HG02610 (cell line): ENCODE results near the gene PIK3R2.

Experiments
- ATAC-seq: cut with Tn5 transposase; IDR thresholded peaks from one replicate; pipeline ENCODE4 v1.9.1; 2021; ENCODE audit warnings: mild to moderate bottlenecking, moderate library complexity; ENCODE audit not compliant: unreplicated experiment

PIK3R2 gene

DNA sequence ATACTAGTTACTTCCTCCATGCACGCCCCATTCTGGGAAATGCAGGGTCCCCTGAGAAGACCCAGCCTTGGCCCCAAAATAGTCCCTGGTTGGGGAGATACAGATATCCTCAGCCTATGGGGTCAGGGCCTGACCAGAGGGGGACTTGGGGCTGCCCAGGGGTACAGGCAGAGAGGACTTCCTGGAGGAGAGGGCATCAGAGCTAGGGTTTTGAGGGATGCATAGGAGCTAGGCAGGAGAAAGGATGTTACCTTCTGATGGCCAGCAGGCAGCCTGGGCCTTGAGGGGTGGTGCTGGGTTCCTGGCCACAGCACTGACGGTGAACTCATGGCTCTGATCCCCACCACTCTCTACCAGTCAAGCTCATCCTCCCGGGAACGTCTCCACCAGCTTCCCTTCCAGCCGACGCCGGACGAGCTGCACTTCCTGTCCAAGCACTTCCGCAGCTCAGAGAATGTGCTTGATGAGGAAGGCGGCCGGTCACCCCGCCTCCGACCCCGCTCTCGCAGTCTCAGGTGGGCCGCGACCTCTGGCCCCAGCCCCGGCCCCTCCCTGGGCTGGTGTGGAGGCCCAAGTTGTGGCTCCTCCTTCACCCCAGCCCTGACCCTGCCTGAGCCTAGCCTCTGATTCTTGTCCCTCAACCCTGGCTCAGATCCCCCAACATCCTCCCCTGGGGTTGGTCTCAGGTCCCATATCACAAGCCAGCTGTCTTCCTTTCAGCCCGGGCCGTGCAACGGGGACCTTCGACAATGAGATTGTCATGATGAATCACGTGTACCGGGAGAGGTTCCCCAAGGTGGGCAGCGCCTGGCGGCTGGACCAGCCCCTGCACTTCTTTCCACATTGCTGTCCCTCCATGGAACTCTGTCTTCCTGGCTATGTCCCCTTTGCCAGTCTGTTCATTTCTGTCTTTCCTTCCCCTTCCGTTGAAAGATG lies 29.8 kb upstream of the PIK3R2 start:
- ATAC-seq: no peak

DNA sequence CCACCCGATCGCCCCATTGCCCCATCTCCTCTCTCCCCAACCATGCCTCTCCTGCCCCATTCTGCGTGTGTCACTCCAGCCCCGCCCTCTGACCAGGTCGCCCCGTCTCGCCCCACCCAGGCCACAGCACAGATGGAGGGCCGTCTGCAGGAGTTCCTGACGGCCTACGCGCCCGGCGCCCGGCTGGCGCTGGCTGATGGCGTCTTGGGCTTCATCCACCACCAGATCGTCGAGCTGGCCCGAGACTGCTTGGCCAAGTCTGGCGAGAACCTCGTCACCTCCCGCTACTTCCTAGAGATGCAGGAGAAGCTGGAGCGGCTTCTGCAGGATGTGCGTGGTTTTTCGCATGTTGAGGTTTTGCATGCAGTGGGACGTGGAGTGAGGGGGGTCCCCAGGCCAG lies 29.1 kb upstream of the PIK3R2 start:
- ATAC-seq: no peak

DNA sequence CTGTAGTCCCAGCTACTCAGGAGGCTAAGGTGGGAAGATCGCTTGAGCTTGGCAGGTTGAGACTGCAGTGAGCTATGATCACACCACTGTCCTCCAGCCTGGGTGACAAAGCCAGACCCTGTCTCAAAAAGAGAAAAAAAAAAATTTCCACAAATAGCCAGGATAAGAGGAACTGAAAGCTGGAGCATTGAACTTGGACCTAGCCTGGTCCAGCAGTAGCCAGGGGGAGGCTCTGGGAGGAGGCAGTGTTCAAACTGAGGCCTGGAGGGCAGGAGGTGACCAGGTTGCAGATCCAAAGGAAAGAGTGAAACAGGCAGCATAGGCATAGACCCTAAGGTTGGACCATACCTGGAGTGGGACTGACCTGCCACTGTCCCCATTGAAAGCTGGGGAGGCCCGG lies 26.9 kb upstream of the PIK3R2 start:
- ATAC-seq: no peak

- ATAC-seq: no peak
Observed at GRCh38 chr19:18128044-18128443, 24.9 kb upstream of the PIK3R2 start.

- ATAC-seq: no peak
Observed at GRCh38 chr19:18128805-18129204, 24.2 kb upstream of the PIK3R2 start.

DNA sequence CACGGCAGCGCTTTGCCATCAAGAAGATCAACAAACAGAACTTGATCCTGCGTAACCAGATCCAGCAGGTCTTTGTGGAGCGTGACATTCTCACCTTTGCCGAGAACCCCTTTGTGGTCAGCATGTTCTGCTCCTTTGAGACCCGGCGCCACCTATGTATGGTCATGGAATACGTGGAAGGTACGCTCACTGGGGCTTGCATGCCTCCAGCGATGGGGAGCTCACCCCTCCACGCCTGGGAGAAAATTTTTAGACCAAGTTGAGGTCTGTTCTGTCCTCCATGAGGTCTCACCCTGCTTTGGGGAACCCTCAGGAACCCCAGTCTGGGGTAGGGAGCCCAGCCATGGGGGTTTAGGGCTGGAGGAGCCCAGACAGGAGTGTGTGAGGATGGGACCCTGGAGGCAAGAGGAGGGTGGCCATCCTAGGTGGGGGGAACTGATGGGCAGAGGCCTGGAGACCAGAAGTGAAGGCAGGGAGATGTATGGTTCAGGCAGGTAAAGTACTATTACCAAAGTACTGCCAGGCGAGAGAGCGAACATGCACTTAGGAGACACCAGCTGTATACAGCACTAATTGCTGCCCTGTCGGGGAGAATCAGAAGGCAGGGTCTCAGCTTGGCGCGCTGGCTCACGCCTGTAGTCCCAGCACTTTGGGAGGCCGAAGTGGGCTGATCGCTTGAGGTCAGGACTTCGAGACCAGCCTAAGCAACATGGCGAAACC lies 22.3 kb upstream of the PIK3R2 start:
- no peak for ATAC-seq

- no peak for ATAC-seq
Observed at GRCh38 chr19:18131841-18132596, 20.9 kb upstream of the PIK3R2 start.

DNA sequence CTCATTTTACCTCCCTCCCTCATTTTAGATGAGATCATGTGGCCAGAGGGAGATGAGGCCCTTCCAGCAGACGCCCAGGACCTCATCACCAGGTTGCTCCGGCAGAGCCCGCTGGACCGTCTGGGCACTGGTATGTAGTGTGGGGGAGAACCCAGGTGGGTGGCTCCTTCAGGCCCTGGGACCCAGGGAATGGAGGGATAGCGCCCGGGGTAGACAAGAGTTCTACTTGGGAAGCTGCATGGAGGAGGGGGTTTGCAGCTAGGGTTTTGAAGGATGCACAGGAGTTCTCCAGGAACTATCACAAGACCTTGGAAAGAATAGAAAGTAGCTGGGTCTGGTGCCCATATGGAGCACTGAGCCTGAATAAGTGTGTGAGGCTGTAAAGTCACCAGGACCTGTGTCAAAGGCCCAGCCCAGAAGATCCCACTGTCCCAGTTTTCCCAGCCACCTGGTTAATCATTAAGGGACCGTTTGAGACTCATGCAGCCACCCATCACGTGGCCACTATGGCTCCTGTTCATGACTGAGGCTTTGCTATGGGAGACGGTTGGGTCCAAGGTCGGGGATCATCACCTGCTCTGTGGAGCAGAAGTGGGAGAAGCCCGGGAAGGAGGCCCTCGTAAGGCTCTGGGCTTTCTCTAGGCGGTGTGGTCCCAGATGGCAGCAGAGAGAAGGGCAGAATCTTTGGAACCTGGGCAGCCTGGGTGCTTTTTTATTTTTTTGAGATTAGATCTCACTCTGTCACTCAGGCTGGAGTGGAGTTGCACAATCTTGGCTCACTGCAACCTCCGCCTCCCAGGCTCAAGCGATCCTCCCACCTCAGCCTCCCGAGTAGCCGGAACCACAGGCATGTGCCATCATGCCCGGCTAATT lies 17.0 kb upstream of the PIK3R2 start:
- no peak for ATAC-seq

GRCh38 chr19:18137242-18137641 lies 15.7 kb upstream of the PIK3R2 start:
- no peak for ATAC-seq

DNA sequence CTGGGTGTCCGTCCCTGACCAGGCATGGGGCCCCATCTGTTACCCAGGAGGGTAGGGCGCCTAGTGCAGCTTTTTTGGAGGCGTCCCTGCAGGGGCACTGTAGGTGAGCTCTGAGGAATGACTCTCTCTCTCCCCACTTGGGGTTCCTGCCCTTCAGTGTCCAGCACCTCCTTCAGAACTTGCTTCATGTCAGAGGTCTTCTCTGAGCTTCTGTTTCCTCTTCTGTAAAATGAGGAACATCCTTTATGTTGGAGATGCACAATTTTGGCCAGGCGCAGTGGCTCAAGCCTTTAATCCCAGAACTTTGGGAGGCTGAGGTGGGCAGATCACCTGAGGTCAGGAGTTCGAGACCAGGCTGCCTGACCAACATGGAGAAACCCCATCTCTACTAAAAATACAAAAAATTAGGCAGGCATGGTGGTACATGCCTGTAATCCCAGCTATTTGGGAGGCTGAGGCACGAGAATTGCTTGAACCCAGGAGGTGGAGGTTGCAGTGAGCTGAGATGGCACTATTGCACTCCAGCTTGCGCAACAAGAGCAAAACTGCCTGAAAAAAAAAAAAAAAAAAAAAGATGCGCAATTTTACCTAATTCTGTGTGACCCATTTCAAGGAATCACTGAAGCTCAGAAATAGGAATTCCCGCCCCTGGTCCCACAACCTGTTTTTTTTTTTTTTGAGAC lies 15.2 kb upstream of the PIK3R2 start:
- no peak for ATAC-seq

DNA sequence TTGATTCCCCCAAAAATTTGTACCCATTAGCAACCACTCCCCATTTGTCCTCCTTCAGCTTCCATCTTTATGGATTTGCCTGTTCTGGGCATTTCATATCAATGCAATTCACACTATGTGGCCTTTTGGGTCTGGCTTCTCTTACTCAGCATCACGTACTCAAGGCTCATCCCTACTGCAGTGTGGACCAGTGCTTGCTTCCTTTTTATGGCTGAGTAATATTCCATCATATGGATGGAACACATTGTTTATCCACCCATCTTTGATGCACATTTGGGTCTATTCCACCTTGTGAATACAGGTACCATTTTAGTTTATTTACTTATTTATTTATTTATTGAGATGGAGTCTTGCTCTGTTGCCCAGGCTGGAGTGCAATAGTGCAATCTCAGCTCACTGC lies 12.5 kb upstream of the PIK3R2 start:
- no peak for ATAC-seq

DNA sequence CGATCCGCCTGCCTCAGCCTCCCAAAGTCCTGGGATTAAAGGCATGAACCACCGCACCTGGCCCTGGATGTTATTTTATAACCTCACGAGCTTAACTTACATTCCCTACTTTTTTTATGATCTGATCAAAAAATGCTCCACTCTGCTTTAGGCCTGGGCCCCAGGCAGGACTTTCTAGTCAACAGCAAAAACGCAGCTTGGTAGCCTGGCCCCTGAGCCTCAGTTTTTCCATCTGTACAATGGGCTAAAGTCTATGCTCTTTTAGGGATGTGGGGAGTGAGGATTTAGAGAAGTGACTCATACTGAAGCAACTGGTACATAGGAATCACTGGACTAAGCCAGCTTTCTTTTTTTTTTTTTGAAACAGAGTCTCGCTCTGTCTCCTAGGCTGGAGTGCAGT lies 11.9 kb upstream of the PIK3R2 start:
- ATAC-seq: no peak

DNA sequence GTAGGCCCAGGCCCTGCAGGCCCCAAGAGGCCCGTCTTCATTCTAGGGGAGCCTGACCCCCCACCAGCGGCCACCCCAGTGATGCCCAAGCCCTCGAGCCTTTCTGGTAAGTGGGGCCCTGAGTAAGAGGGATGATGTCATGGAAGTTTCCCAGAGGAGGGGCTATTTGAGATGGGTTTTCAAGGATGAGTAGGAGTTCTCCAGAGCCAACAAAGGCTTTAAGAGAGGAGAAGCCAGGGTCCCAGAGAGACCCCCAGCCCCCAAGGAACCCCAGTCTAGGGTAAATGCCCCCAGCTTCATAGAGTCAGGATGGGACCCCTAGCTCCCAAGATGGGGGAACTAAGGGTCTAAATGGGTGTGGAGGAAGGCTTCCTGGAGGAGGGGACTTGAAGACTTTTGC lies 9.1 kb upstream of the PIK3R2 start:
- no peak for ATAC-seq

DNA sequence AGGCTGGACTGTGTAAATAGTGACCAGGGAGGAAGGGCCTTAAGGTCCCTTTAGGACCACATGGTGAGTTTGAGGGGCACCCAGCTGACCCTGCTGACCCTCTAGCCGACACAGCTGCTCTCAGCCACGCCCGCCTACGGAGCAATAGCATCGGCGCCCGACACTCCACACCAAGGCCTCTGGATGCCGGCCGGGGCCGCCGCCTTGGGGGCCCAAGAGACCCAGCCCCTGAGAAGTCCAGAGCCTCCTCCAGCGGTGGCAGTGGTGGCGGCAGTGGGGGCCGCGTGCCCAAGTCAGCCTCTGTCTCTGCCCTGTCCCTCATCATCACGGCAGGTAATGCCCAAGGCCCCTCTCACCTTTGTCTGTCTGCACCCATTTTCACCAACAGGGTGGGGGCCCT lies 8.6 kb upstream of the PIK3R2 start:
- no peak for ATAC-seq

- no peak for ATAC-seq
Observed at GRCh38 chr19:18144906-18145305, 8.1 kb upstream of the PIK3R2 start.

DNA sequence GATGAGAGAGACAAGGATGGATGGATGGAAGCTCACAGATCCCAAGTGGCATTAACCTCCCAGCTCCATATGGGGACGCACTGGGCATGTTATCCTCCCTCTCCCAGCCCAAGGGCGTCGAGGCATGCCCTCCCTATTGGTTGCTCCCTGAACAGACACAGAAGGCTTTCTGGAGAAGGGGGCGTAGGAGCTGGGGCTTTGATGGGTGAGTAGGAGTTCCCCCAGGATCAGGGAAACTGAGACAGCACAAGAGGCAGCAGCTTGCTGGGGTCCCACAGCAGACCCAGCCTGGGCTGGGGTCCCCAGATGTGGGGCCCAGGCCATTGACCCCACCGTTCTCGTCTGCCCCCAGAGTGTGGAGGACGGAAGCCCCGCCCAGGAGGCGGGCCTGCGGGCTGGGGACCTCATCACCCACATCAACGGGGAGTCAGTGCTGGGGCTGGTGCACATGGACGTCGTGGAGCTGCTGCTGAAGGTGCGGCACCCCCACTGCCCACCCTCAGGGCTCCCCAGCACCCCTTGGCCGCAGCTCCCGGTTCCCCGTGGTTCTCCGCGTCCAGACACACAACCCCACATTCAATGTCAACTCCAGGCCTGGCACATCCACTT lies 7.5 kb upstream of the PIK3R2 start:
- no peak for ATAC-seq

DNA sequence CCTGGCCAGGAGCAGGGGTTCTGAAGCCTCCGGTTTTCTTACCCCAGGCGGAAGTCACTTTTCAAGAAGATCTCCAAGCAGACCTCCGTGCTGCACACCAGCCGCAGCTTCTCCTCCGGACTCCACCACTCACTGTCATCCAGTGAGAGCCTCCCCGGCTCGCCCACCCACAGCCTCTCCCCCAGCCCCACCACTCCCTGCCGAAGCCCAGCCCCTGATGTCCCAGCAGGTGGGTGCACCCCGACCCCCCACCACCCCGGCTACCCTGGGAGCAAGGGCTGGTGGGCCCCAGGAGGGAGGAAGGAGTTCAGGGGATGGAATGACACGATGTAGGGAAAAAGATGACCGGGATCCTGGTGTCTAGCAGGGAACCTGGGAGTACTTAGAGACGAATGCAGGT lies 5.6 kb upstream of the PIK3R2 start:
- ATAC-seq: no peak

DNA sequence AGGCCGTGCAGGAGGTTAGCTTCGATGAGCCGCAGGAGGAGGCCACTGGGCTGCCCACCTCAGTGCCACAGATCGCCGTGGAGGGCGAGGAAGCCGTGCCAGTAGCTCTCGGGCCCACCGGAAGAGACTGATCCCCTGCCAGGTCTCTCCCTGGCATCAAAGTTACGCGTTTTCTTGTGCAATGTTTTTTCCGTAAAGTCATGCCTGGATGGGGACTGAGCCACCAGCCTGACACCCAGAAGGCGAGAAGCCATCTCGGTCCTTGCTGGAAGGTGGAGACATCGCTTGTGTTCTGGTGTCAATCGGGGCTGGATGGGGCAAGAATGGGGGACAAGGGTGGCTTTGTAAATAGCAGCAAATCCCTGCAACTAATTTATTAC lies 3.4 kb upstream of the PIK3R2 start:
- ATAC-seq: no peak

GRCh38 chr19:18150776-18151624 lies 2.0 kb upstream of the PIK3R2 start:
- ATAC-seq: no peak
